GM10266 (cell line): Measurements from ENCODE around the gene LMNA.
A peak's percentile ranks its signal among the peaks of the same experiment; 100 is the strongest.

ENCODE experiments used
- DNase-seq: peaks from one replicate; pipeline ENCODE4 v3.0.0; 2012; ENCODE audit errors: extremely low spot score
- TF ChIP-seq, protein P1 (sequence below): IDR thresholded peaks from 2 replicates; pipeline ENCODE4 v1.5.1; 2012; ENCODE audit warnings: mild to moderate bottlenecking, low read depth; ENCODE audit not compliant: control insufficient read depth, insufficient read depth; ENCODE audit errors: missing control alignments

The LMNA gene

DNA sequence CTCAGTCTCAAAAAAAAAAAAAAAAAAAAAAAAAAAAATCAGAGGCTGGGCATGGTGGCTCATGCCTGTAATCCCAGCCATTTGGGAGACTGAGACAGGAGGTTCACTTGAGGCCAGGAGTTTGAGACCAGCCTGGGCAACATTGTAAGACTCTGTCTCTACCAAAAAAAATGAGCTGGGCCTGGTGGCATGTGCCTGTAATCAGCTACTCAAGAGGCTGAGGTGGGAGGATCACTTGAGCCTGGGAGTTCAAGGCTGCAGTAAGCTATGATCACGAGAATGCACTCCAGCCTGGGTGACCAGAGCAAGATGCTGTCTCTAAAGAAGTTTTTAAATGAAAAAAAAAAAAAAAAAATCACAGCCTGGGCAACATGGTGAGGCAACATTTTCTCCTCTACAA is 49.2 kb downstream of the LMNA start:
- TF ChIP-seq, protein P1, sequence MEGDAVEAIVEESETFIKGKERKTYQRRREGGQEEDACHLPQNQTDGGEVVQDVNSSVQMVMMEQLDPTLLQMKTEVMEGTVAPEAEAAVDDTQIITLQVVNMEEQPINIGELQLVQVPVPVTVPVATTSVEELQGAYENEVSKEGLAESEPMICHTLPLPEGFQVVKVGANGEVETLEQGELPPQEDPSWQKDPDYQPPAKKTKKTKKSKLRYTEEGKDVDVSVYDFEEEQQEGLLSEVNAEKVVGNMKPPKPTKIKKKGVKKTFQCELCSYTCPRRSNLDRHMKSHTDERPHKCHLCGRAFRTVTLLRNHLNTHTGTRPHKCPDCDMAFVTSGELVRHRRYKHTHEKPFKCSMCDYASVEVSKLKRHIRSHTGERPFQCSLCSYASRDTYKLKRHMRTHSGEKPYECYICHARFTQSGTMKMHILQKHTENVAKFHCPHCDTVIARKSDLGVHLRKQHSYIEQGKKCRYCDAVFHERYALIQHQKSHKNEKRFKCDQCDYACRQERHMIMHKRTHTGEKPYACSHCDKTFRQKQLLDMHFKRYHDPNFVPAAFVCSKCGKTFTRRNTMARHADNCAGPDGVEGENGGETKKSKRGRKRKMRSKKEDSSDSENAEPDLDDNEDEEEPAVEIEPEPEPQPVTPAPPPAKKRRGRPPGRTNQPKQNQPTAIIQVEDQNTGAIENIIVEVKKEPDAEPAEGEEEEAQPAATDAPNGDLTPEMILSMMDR, result no peak
- no peak for DNase-seq

DNA sequence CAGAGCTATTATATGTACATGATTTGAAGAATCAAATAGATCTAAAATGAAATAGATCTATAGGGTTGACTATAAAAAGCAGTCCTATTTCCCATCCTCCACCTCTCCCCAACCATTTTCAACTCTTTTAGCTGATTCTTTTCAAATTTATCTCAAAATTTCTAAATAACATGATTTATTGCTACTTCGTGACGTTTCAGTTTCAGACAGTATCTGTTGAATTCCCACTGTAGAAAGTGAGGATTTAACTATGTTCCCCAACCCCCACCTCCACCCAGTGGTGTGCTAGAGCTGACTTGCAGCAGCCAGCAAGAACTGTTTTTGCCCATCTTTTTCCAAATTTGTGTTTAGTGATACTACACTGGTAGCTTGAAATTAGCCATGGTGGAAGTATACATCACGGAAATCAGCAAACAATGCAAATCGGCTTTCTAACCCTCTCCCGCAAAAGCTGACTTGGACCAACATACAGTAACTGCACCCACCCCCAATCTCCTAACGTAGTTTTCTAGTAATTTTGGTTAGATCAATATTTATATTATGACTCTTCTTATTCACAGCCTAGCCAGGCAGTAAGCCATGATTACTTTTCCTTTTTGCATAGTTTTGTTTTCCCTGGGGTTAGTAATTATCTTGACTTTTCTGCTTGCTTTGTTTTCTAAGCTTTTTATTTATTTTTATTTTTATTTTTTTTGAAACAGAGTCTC is 49.8 kb downstream of the LMNA start:
- TF ChIP-seq, protein P1, result no peak

DNA sequence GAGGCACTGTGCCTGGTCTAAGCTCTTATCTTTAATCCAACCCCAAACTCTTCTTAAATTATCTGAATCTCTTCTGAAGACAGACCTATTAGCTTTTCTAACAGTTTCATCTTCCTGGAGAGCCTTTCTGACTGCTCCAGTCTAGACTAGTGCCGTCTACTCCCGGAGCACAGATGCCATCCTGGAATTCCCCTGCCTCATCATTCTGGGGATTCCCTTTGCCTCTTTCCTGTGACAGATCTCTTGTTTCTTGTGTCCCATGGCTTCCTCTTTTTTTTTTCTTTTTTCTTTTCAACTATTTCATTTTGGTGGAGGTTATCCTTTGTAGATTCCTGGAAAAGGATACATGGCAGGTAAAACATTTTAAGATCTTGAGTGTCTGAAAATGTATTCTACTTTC is 50.6 kb downstream of the LMNA start:
- TF ChIP-seq, protein P1, result no peak
- no peak for DNase-seq

More for the DNA sequence above, 49.8 kb downstream of the LMNA start:
- no peak for DNase-seq

DNA sequence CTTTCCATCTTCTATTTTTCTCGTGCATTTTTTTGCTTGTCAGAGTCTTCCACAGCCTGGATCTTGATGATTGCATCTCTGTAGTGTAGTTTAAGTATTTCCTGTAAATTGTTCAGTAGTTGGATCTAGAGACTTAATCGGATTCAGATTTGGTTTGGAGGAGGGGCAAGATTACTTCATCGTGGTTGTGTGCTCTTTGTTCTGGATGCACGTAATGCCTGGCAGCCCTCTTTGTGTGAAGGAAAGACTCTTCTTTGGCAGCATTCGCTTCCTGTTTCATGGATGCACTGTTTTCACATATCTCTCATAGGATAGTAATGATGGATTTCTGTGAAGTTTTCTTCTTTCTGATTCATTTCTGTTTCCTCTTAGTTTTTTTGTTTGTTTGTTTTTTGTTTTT is 53.0 kb downstream of the LMNA start:
- no peak for DNase-seq
- TF ChIP-seq, protein P1, result no peak

DNA sequence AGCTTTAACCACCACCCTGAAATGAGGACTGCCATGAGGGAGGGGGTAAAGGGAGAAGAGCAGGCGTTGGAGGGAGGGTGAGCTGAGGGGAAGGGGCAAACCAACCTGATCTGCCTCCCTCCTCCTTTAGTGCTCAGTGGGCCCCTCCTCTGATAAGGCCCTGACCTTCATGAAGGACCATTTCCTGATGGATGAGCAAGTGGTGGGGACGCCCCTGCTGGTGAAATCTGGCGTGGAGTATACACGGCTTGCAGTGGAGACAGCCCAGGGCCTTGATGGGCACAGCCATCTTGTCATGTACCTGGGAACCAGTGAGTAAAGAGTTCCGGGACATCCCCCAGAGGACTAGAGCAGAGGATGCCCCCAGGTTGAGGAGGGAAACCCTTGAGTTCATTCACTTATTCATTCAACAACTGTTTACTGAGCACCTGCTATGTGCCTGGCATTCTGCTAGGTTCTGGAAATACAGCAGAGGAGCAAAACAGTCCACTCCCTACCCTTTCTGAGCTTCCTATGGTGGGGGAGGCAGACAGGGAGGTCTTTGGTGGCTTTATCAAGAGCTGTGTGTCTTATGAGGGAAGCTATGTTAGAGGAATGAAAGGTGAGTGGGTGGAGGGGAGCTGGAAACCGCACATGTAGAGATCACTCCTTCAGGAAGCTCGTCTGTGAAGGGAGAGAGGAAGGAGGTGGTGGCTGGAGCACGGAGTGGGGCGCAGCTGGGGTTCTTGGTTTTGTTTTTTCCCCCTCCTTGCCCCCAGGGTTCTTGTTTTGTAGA is 58.4 kb downstream of the LMNA start:
- peak; percentile 5 for DNase-seq
- TF ChIP-seq, protein P1, result no peak

DNA sequence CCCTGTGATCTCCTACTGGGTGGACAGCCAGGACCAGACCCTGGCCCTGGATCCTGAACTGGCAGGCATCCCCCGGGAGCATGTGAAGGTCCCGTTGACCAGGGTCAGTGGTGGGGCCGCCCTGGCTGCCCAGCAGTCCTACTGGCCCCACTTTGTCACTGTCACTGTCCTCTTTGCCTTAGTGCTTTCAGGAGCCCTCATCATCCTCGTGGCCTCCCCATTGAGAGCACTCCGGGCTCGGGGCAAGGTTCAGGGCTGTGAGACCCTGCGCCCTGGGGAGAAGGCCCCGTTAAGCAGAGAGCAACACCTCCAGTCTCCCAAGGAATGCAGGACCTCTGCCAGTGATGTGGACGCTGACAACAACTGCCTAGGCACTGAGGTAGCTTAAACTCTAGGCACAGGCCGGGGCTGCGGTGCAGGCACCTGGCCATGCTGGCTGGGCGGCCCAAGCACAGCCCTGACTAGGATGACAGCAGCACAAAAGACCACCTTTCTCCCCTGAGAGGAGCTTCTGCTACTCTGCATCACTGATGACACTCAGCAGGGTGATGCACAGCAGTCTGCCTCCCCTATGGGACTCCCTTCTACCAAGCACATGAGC is 62.2 kb downstream of the LMNA start:
- DNase-seq, result peak; percentile 2
- TF ChIP-seq, protein P1, result no peak
